IPS-20b (cell line): Measurements from ENCODE around the gene RALGAPB.

Experiments
- H3K27ac ChIP-seq: one replicate; pipeline ENCODE4 v1.5.1; 2013; ENCODE audit warnings: low read length
- H3K27me3 ChIP-seq: 2 replicates; pipeline ENCODE4 v1.6.1; 2013; ENCODE audit warnings: mild to moderate bottlenecking, low read length, inconsistent platforms; ENCODE audit not compliant: insufficient read depth
- H3K36me3 ChIP-seq: 2 replicates; pipeline ENCODE4 v1.6.1; 2013; ENCODE audit warnings: low read depth, mild to moderate bottlenecking, inconsistent platforms, low read length, moderate library complexity; ENCODE audit not compliant: insufficient read depth
- H3K4me1 ChIP-seq: 2 replicates; pipeline ENCODE4 v1.6.1; 2013; ENCODE audit warnings: mild to moderate bottlenecking, control low read depth, inconsistent platforms, low read length, moderate library complexity; ENCODE audit not compliant: insufficient read depth
- H3K4me3 ChIP-seq: 2 replicates; pipeline ENCODE4 v1.5.1; 2013; ENCODE audit warnings: mild to moderate bottlenecking, low read length, inconsistent platforms
- H3K9ac ChIP-seq: 2 replicates; pipeline ENCODE4 v1.6.1; 2013; ENCODE audit warnings: low read depth, mild to moderate bottlenecking, inconsistent platforms, low read length, moderate library complexity
- H3K9me3 ChIP-seq: 2 replicates; pipeline ENCODE4 v1.6.1; 2013; ENCODE audit warnings: mild to moderate bottlenecking, low read depth, low read length, inconsistent platforms; ENCODE audit not compliant: insufficient read depth

RALGAPB gene

GRCh38 chr20:38466983-38467382 lies 5.7 kb upstream of the RALGAPB start:
- Histone ChIP-seq H3K36me3 (no peaks in the 10 kb centered on the region), H3K9ac (no peak overlapping the region), H3K9me3 (no peaks in the 10 kb centered on the region), H3K27ac (no peak overlapping the region), H3K4me1 (peaks cover 2% of the 10 kb centered on the region; the same call in 1 of the 2 replicates), H3K27me3 (no peaks in the 10 kb centered on the region), H3K4me3 (no peak overlapping the region)

GRCh38 chr20:38471245-38471644 lies 1.4 kb upstream of the RALGAPB start:
- H3K27me3 ChIP-seq, result no peaks in the 10 kb centered on the region
- H3K27ac ChIP-seq, result no peak overlapping the region
- H3K4me1 ChIP-seq, result peaks cover 10% of the 10 kb centered on the region
- H3K9me3 ChIP-seq, result no peaks in the 10 kb centered on the region
- no peak overlapping the region for H3K4me3 ChIP-seq
- no peaks in the 10 kb centered on the region; the same call in 1 of the 2 replicates for H3K36me3 ChIP-seq
- no peak overlapping the region; the same call in 1 of the 2 replicates for H3K9ac ChIP-seq

DNA sequence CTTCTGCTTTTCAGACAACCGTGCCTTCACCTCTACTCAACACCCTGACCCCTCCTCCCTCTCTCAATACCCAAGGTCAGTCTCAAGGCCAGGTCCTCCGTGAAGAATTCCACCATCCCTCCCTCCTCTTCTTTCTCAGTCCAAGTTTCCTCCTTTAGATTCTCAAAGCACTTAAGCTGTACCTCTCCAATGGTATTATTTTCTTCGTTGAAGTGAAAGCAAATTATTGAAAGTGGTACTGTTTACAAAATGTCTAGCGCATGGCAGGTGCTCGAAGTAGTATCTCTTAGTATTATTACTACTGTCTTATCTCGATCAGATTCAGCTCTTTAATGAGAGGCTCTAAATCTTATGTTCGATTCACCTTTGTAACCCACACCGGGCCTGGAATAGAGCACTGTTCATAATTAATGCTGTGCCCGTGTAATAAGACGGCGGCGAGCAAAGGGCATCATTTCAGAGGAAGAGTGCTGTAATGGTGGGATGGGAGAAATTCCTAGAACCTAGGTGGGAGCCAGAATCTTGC lies 593 bp upstream of the RALGAPB start:
- Histone ChIP-seq H3K4me3 (peak overlapping the region; percentile 93), H3K27ac (peak overlapping the region; percentile 6), H3K9ac (peak overlapping the region; percentile 66; the same call in 1 of the 2 replicates), H3K27me3 (no peaks in the 10 kb centered on the region), H3K4me1 (peaks cover 10% of the 10 kb centered on the region), H3K36me3 (no peaks in the 10 kb centered on the region; the same call in 1 of the 2 replicates), H3K9me3 (no peaks in the 10 kb centered on the region)

DNA sequence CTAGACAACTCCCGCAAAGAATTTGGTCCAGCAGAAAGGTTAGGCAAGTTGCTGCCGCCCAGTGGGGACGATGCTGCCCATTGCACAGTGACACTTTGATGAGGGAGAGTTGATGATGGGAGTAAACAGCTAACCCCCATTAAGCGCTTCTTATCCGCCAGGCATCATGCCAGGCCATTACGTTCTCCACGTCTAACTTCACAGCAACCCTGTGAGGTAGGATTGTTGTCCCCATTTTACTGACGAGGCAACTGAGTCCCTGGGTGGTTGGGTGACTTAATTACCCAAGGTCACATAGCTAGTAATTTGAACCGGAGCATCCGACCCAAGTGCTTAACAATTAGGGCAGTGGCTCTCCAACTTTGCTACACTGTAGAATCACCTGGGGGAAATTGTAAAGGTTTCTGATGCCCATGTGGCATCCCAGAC lies 738 bp downstream of the RALGAPB start:
- Histone ChIP-seq H3K27me3 (no peaks in the 10 kb centered on the region), H3K4me1 (peaks cover 10% of the 10 kb centered on the region), H3K36me3 (no peaks in the 10 kb centered on the region; the same call in 1 of the 2 replicates), H3K9me3 (no peaks in the 10 kb centered on the region), H3K4me3 (peak overlapping the region; percentile 93), H3K9ac (peak overlapping the region; percentile 76; the same call in 1 of the 2 replicates), H3K27ac (no peak overlapping the region)

- Histone ChIP-seq H3K36me3 (no peaks in the 10 kb centered on the region; the same call in 1 of the 2 replicates), H3K27ac (no peak overlapping the region), H3K9ac (no peak overlapping the region), H3K9me3 (no peaks in the 10 kb centered on the region), H3K4me1 (peaks cover 8% of the 10 kb centered on the region; the same call in 1 of the 2 replicates), H3K4me3 (no peak overlapping the region), H3K27me3 (no peaks in the 10 kb centered on the region)
These were observed 5.1 kb downstream of the RALGAPB start for GRCh38 chr20:38477747-38478146.

DNA sequence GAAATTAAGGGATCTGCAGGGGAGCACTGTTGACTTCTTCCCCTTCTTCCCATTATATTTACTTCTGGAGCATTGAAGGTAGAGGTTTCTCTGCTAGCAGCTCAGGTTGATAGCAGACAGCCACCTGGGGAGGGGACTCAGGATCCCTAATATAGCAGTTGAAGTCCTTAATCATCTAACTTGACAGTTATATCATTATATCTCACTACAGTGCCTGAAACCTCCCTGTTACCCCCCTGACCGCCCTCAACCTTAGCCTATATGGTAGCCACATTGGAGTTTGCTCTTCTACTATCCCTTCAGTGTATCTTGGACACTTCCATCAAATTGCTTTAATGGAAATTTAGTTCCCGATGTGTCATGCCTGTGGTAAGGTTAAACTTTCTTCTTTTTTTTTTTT lies 7.0 kb downstream of the RALGAPB start:
- H3K4me3 ChIP-seq, result no peak overlapping the region
- H3K9ac ChIP-seq, result no peak overlapping the region
- no peaks in the 10 kb centered on the region for H3K27me3 ChIP-seq
- H3K9me3 ChIP-seq, result no peaks in the 10 kb centered on the region
- H3K4me1 ChIP-seq, result no peaks in the 10 kb centered on the region
- H3K27ac ChIP-seq, result no peak overlapping the region
- H3K36me3 ChIP-seq, result no peaks in the 10 kb centered on the region; the same call in 1 of the 2 replicates

DNA sequence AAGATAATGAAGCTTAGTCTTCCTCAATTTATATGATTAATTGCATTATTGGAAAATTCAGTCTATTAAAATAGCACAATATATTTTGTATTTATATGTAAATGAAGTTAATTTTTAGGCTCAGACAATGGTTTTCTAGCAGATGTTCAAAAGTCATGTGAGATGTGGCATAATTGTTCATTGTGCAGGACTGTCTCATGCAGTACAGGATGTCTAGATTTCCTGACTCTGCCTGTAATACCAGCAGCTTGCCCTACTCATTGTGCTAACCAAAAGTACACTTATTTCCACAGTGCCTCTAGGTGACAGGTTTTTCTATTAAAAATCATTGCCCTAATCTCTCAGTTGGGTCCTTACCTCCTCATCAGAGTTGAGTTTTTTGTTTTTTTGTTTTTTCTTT lies 12.4 kb downstream of the RALGAPB start:
- Histone ChIP-seq H3K27ac (no peak overlapping the region), H3K4me1 (no peaks in the 10 kb centered on the region), H3K9ac (no peak overlapping the region), H3K4me3 (no peak overlapping the region), H3K27me3 (no peaks in the 10 kb centered on the region), H3K36me3 (peaks cover 19% of the 10 kb centered on the region), H3K9me3 (no peaks in the 10 kb centered on the region)

DNA sequence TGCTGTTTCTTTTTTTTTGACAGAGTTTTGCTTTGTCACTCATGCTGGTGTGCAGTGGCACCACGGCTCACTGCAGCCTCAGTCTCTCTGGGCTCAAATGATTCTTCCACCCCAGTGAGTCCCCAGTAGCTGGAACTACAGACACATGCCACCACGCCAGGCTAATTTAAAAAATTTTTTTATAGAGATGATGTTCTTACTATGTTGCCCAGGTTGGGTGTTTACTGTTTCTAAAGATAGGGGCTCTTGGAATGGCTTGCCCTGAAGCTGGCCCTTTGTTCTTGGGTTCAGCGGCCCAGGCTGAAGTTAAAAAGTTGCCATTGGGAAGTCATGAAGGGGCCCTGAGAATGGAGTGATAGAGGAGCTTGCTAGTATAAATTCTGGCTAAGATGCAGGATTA lies 16.5 kb downstream of the RALGAPB start:
- Histone ChIP-seq H3K27ac (no peak overlapping the region), H3K4me3 (no peak overlapping the region), H3K9ac (no peak overlapping the region), H3K36me3 (peaks cover 50% of the 10 kb centered on the region), H3K27me3 (no peaks in the 10 kb centered on the region), H3K4me1 (no peaks in the 10 kb centered on the region), H3K9me3 (no peaks in the 10 kb centered on the region)

GRCh38 chr20:38497246-38497935 lies 24.7 kb downstream of the RALGAPB start:
- Histone ChIP-seq H3K4me1 (no peaks in the 10 kb centered on the region), H3K27me3 (no peaks in the 10 kb centered on the region), H3K36me3 (peaks cover 84% of the 10 kb centered on the region), H3K4me3 (no peak overlapping the region), H3K9me3 (no peaks in the 10 kb centered on the region), H3K9ac (no peak overlapping the region), H3K27ac (no peak overlapping the region)

- H3K9ac ChIP-seq, result no peak overlapping the region
- no peaks in the 10 kb centered on the region for H3K4me1 ChIP-seq
- H3K36me3 ChIP-seq, result peaks cover 78% of the 10 kb centered on the region
- no peaks in the 10 kb centered on the region for H3K27me3 ChIP-seq
- H3K4me3 ChIP-seq, result no peak overlapping the region
- H3K9me3 ChIP-seq, result no peaks in the 10 kb centered on the region
- H3K27ac ChIP-seq, result no peak overlapping the region
These were observed 26.3 kb downstream of the RALGAPB start for GRCh38 chr20:38498909-38499308.

DNA sequence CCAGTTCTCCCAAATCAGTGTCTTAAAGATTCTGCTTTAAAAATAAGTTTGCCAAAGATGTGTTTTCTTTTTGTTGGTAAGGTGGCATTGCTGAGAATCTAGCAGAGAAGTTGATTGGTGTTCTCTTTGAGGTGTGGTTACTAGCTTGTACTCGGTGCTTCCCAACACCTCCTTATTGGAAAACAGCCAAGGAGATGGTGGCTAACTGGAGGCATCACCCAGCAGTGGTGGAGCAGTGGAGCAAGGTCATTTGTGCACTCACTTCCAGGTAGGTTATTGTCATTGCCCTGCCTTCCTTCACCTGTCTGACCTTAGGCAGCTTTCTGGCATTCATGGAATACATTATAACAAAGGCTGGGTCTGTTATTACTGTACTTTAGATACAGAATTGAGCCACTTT lies 26.7 kb downstream of the RALGAPB start:
- Histone ChIP-seq H3K9ac (no peak overlapping the region), H3K36me3 (peaks cover 79% of the 10 kb centered on the region), H3K4me3 (no peak overlapping the region), H3K27me3 (no peaks in the 10 kb centered on the region), H3K9me3 (no peaks in the 10 kb centered on the region), H3K27ac (no peak overlapping the region), H3K4me1 (no peaks in the 10 kb centered on the region)

DNA sequence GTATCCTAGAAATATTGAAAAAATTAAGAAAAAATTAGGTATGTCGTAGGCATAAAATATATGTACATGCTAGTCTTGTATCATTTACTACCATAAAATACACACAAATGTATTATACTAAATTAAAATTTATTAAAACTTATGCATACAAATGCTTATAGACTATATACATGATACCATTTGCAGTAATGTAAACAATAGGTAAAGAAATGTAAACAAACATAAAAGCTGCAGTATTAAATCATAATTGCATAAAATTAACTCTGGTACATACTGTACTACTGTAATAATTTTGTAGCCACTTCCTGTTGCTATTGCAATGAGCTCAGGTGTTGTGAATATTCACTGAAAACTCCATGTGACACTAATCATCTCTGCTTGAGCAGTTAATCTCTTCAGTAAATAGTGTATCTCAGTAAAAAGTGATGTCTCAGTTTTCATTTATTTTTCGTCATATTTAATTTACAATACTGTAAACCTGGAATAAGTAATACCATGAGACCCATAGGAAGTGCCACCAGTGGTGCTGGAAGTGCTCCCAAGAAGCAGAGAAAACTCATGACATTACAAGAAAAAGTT lies 29.3 kb downstream of the RALGAPB start:
- Histone ChIP-seq H3K27me3 (no peaks in the 10 kb centered on the region), H3K9ac (no peak overlapping the region), H3K36me3 (peaks cover 69% of the 10 kb centered on the region), H3K4me1 (no peaks in the 10 kb centered on the region), H3K27ac (no peak overlapping the region), H3K9me3 (no peaks in the 10 kb centered on the region), H3K4me3 (no peak overlapping the region)
